HEK293 (cell line): Measurements from ENCODE around the gene RFESD.
A peak's percentile ranks its signal among the peaks of the same experiment; 100 is the strongest.

ENCODE experiments used
- BCL11A ChIP-seq: fragments of 450-650 bp; formaldehyde crosslinking; IDR thresholded peaks from 2 replicates; pipeline ENCODE4 v1.5.1; 2016; ENCODE audit warnings: low read depth, missing biosample characterization, missing genetic modification characterization
- GLIS2 ChIP-seq: fragments of 450-650 bp; formaldehyde crosslinking; IDR thresholded peaks from 2 replicates; pipeline ENCODE4 v1.5.1; 2016; ENCODE audit warnings: missing biosample characterization, missing genetic modification characterization
- HOXA7 ChIP-seq: sonication (generic); formaldehyde crosslinking; IDR thresholded peaks from 2 replicates; pipeline ENCODE4 v1.8.1; 2022; ENCODE audit warnings: missing genetic modification reagents, borderline replicate concordance
- KLF10 ChIP-seq: fragments of 450-650 bp; IDR thresholded peaks from 2 replicates; pipeline ENCODE4 v1.5.1; 2018; ENCODE audit warnings: missing biosample characterization, mild to moderate bottlenecking, missing genetic modification characterization
- KLF8 ChIP-seq: fragments of 450-650 bp; formaldehyde crosslinking; IDR thresholded peaks from 2 replicates; pipeline ENCODE4 v1.5.1; 2016; ENCODE audit warnings: missing biosample characterization, missing genetic modification characterization
- PBX3 ChIP-seq: sonication (generic); formaldehyde crosslinking; IDR thresholded peaks from 2 replicates; pipeline ENCODE4 v1.8.1; 2022; ENCODE audit warnings: mild to moderate bottlenecking, moderate library complexity, missing genetic modification reagents
- PRDM10 ChIP-seq: fragments of 450-650 bp; formaldehyde crosslinking; IDR thresholded peaks from 2 replicates; pipeline ENCODE4 v1.5.1; 2016; ENCODE audit warnings: missing biosample characterization, missing genetic modification characterization
- SETDB1 ChIP-seq: IDR thresholded peaks from one replicate; pipeline ENCODE4 v1.6.1; 2017; ENCODE audit warnings: mild to moderate bottlenecking, low read length, moderate library complexity, mixed read lengths; ENCODE audit not compliant: insufficient read length
- SP2 ChIP-seq: fragments of 450-650 bp; formaldehyde crosslinking; IDR thresholded peaks from 2 replicates; pipeline ENCODE4 v1.5.1; 2016; ENCODE audit warnings: missing biosample characterization, missing genetic modification characterization
- ZBTB11 ChIP-seq: fragments of 450-650 bp; formaldehyde crosslinking; conservative IDR thresholded peaks from 2 replicates; pipeline ENCODE4 v1.5.1; 2016; ENCODE audit warnings: low read depth, missing biosample characterization, missing genetic modification characterization
- ZBTB20 ChIP-seq: fragments of 450-650 bp; formaldehyde crosslinking; IDR thresholded peaks from 2 replicates; pipeline ENCODE4 v1.5.1; 2016; ENCODE audit warnings: missing biosample characterization, missing genetic modification characterization
- ZBTB21 ChIP-seq: fragments of 450-650 bp; formaldehyde crosslinking; IDR thresholded peaks from 2 replicates; pipeline ENCODE4 v1.5.1; 2017; ENCODE audit warnings: missing biosample characterization, missing genetic modification characterization
- ZEB2 ChIP-seq: fragments of 450-650 bp; formaldehyde crosslinking; IDR thresholded peaks from 2 replicates; pipeline ENCODE4 v1.5.1; 2016; ENCODE audit warnings: missing biosample characterization, missing genetic modification characterization
- ZNF404 ChIP-seq: fragments of 450-650 bp; formaldehyde crosslinking; IDR thresholded peaks from 2 replicates; pipeline ENCODE4 v1.5.1; 2017; ENCODE audit warnings: missing biosample characterization, missing genetic modification characterization
- ZNF433 ChIP-seq: fragments of 450-650 bp; formaldehyde crosslinking; IDR thresholded peaks from 2 replicates; pipeline ENCODE4 v1.5.1; 2016; ENCODE audit warnings: missing biosample characterization, missing genetic modification characterization, low read depth
- ZNF449 ChIP-seq: fragments of 450-650 bp; formaldehyde crosslinking; IDR thresholded peaks from 2 replicates; pipeline ENCODE4 v1.5.1; 2017; ENCODE audit warnings: missing biosample characterization, mild to moderate bottlenecking, missing genetic modification characterization, moderate library complexity
- ZNF560 ChIP-seq: fragments of 450-650 bp; formaldehyde crosslinking; IDR thresholded peaks from 2 replicates; pipeline ENCODE4 v1.5.1; 2017; ENCODE audit warnings: missing biosample characterization, missing genetic modification characterization, borderline replicate concordance
- ZNF645 ChIP-seq: fragments of 450-650 bp; formaldehyde crosslinking; IDR thresholded peaks from 2 replicates; pipeline ENCODE4; 2016; ENCODE audit warnings: missing biosample characterization, missing genetic modification characterization
- ZNF692 ChIP-seq: fragments of 450-650 bp; formaldehyde crosslinking; IDR thresholded peaks from 2 replicates; pipeline ENCODE4 v1.5.1; 2016; ENCODE audit warnings: missing biosample characterization, missing genetic modification characterization
- ZNF792 ChIP-seq: fragments of 450-650 bp; formaldehyde crosslinking; IDR thresholded peaks from 2 replicates; pipeline ENCODE4 v1.5.1; 2016; ENCODE audit warnings: missing biosample characterization, missing genetic modification characterization
- ZSCAN30 ChIP-seq: fragments of 450-650 bp; IDR thresholded peaks from 2 replicates; pipeline ENCODE4 v1.5.1; 2018; ENCODE audit warnings: missing biosample characterization, mild to moderate bottlenecking, missing genetic modification characterization, moderate library complexity

RFESD gene

GRCh38 chr5:95646569-95647431 lies at the start of gene RFESD (continued):
- TF ChIP-seq BCL11A (tag by site-specific recombination) (no peak), ZNF560 (tag by site-specific recombination) (no peak), SETDB1 (peak; percentile 30), ZNF449 (tag by site-specific recombination) (peak; percentile 78), ZNF645 (tag by site-specific recombination) (no peak), ZSCAN30 (tag by site-specific recombination) (peak; percentile 84), ZBTB11 (tag by site-specific recombination) (peak; percentile 81), ZNF792 (no peak), KLF10 (tag by site-specific recombination) (peak; percentile 72), PBX3 (CRISPR knock-in tag) (0 out of 2 replicates have a peak, but pooled peaks have one; percentile 3), KLF8 (tag by site-specific recombination) (peak; percentile 58), ZNF692 (tag by site-specific recombination) (peak; percentile 39; the same call in 1 of the 2 replicates), ZNF433 (no peak), HOXA7 (CRISPR knock-in tag) (no peak), GLIS2 (tag by site-specific recombination) (peak; percentile 77), ZNF404 (tag by site-specific recombination) (no peak), ZEB2 (peak; percentile 83), ZBTB20 (tag by site-specific recombination) (peak; percentile 79), PRDM10 (tag by site-specific recombination) (peak; percentile 60), ZBTB21 (tag by site-specific recombination) (no peak; the same call in 1 of the 2 replicates), SP2 (peak; percentile 96)
